Neural progenitor cell (in vitro differentiated cells): Measurements from ENCODE around the gene LILRB3.

Source experiments
- CTCF ChIP-seq: fragments of 200-600 bp; sonication (generic); IDR thresholded peaks from 2 replicates; pipeline ENCODE4 v1.5.1; 2017; ENCODE audit warnings: antibody characterized with exemption, mild to moderate bottlenecking
- EZH2 ChIP-seq: fragments of 200-600 bp; sonication (generic); IDR thresholded peaks from 2 replicates; pipeline ENCODE4 v1.6.1; 2017; ENCODE audit warnings: antibody characterized with exemption, mild to moderate bottlenecking, moderate library complexity
- EZH2phosphoT487 ChIP-seq: fragments of 200-600 bp; sonication (generic); IDR thresholded peaks from 2 replicates; pipeline ENCODE4 v1.6.1; 2017; ENCODE audit warnings: antibody characterized with exemption

- TF ChIP-seq CTCF (no peak), EZH2 (no peak), EZH2phosphoT487 (no peak)
These were observed 48.3 kb upstream of the LILRB3 start for GRCh38 chr19:54271106-54271505.
